Skeletal muscle cell (primary cell): ENCODE data around the gene RCE1.
A peak's percentile ranks its signal among the peaks of the same experiment; 100 is the strongest.

ENCODE experiments used
- DNase-seq: peaks from one replicate; pipeline ENCODE4 v3.0.0-alpha.2; 2010; ENCODE audit warnings: low read depth
- H3K4me3 ChIP-seq: 2 replicates; pipeline ENCODE4 v1.5.1; 2011; ENCODE audit warnings: low read depth, mild to moderate bottlenecking, control low read depth, low read length, moderate library complexity

Gene RCE1

GRCh38 chr11:66881927-66882452 lies 38.7 kb downstream of the RCE1 start:
- H3K4me3 ChIP-seq = no peak overlapping the region
- no peak for DNase-seq

GRCh38 chr11:66882561-66883015 lies 39.3 kb downstream of the RCE1 start:
- H3K4me3 ChIP-seq = no peak overlapping the region
- no peak for DNase-seq

- no peak overlapping the region for H3K4me3 ChIP-seq
- no peak for DNase-seq
Observed at GRCh38 chr11:66883016-66883965, 40.0 kb downstream of the RCE1 start.

- DNase-seq = no peak
- no peak overlapping the region for H3K4me3 ChIP-seq
Observed at GRCh38 chr11:66884443-66884842, 41.2 kb downstream of the RCE1 start.

- H3K4me3 ChIP-seq = no peak overlapping the region
- DNase-seq = no peak
Observed at GRCh38 chr11:66885469-66885868, 42.2 kb downstream of the RCE1 start.

GRCh38 chr11:66885950-66886440 lies 42.8 kb downstream of the RCE1 start:
- H3K4me3 ChIP-seq = no peak overlapping the region
- no peak for DNase-seq

- H3K4me3 ChIP-seq = no peak overlapping the region
- DNase-seq = no peak
Observed at GRCh38 chr11:66886671-66887221, 43.5 kb downstream of the RCE1 start.

- H3K4me3 ChIP-seq = no peak overlapping the region
- DNase-seq = no peak
Observed at GRCh38 chr11:66887526-66887925, 44.3 kb downstream of the RCE1 start.

GRCh38 chr11:66888282-66888681 lies 45.0 kb downstream of the RCE1 start:
- DNase-seq = no peak
- no peak overlapping the region for H3K4me3 ChIP-seq

- DNase-seq = no peak
- H3K4me3 ChIP-seq = no peak overlapping the region
Observed at GRCh38 chr11:66889960-66890359, 46.7 kb downstream of the RCE1 start.

- no peak overlapping the region for H3K4me3 ChIP-seq
- DNase-seq = peak; percentile 87
Observed at GRCh38 chr11:66891851-66892660, 48.8 kb downstream of the RCE1 start.

GRCh38 chr11:66892911-66893310 lies 49.7 kb downstream of the RCE1 start:
- DNase-seq = no peak
- no peak overlapping the region for H3K4me3 ChIP-seq

- no peak for DNase-seq
Observed at GRCh38 chr11:66894141-66894540, 50.9 kb downstream of the RCE1 start.

More at GRCh38 chr11:66894141-66894540, 50.9 kb downstream of the RCE1 start:
- no peak overlapping the region for H3K4me3 ChIP-seq
